Activated CD8-positive, alpha-beta memory T cell treated with anti-CD3 and anti-CD28 coated beads, Interleukin-2, amount 50 U/mL, for 4 hours (primary cell): Measurements from ENCODE around the gene CLNK.
A peak's percentile ranks its signal among the peaks of the same experiment; 100 is the strongest.

ENCODE experiments used
- DNase-seq: peaks from one replicate; pipeline ENCODE4 v3.0.0-alpha.2; 2020

The CLNK gene

DNA sequence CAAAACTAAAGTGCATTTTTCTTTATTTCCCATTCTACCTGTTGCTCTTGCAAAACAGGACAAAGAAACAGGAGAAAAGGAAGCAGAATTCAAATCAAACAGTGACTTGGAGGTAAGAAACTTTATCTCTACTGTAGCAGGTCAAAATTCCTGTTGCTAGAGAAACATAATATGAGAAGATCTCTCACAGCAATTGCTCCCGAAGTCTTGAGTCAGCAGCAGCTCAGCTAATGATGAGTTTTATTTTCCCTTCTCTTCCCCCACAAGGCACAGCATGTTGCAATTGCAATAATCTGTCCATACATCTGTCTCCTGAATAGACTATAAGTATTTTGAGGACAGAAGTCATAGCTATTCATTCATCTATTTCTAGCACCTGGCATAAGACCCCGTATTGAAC is 112.7 kb downstream of the CLNK start:
- DNase-seq: no peak

DNA sequence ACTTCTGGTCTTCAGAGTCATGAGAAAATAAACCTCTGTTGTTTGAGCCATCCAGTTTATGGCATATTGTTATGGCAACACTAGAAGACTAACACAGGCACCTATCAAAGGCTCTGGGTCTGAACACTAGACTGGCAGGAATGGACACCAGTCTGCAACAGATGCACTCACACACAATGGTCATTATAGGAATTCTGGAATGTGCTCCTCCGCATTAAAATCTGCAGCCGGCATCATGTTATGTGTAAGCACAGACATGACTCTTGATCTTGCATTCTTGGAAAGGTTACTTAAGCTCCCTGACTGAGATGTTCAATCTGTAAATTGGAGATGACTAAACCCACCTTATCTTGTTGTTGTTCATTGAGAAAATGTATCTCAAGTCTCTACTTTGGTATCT is 115.1 kb downstream of the CLNK start:
- DNase-seq: no peak

DNA sequence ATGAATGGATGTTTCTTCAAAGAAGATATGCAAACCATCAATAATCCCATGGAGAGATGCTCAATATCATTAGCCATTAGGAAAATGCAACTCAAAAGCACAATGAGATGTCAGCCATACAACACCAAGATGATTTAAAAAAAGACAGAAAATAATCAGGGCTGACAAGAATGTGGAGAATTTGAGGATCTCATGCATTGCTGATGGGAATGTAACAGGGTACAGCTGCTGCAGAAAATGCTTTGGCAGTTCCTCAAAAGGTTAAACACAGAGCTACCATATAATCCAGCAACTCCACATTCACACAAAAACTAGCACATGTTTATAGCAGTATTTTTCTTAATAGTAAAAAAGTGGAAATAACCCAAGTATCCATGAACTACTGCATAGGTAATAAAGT is 116.8 kb downstream of the CLNK start:
- no peak for DNase-seq

DNA sequence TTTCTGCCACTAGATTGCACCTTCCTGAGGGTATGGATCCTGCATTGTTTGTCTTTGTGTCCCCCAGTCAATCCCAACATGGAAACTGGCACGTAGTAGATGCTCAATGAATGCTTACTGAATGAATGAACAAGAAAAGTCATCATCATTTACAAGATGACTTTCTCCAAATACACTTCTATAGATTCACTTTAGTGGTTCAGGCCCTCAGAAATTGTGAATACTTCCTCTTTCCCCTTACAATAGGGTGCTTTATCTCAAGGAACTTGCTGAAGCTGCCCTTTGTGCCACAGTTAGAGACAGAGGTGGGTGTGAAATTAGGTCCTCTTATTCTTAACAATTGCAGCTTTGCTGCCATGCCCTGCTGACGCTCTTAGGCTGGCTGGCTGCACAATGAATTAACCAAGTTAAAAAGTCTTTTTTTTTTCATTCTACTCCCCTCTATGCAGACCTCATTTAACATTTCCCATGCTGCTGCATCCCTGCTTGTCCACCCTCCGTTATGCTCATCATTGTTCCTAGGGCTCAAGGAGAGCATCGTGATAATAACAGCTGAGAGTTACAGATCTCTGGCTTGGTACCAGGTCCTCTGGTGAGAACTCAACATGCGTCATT is 119.3 kb downstream of the CLNK start:
- no peak for DNase-seq

DNA sequence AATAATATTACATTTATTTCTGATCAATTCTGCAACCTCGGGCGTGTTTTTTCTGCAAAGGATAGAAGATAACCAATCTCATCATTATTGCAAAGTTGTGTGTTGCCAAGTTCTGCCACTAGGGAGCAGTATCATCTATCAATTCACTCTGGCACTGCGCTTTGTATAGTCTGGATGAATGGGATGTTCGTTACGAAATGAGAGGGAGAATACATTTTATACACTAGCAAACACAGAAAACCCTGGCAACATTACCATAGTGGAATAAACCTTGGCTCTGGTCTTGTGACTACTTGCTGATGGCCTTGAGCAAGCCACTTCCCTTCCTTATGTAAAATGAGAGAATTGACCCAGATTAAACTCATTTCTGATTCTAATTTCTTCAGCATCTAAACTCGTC is 129.9 kb downstream of the CLNK start:
- DNase-seq: peak; percentile 41

DNA sequence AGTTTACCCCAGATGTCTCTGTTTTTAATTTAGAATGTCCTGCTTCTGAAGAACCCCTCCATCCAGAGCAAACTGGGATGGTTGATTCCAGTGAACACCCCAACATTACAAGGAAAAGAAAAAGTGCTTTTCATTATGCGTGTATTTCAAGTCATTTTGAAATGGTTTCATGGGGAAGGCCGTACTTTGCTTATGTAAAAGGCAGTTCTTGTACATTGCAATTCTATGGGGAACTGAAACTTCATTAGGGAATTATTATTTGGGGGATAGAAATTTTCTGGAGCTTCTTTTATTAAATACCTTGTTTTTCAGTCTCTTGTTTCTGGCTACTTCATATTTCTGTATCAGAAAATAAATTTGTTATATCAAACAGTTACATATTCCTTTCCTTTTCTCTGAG is 130.4 kb downstream of the CLNK start:
- DNase-seq: no peak

DNA sequence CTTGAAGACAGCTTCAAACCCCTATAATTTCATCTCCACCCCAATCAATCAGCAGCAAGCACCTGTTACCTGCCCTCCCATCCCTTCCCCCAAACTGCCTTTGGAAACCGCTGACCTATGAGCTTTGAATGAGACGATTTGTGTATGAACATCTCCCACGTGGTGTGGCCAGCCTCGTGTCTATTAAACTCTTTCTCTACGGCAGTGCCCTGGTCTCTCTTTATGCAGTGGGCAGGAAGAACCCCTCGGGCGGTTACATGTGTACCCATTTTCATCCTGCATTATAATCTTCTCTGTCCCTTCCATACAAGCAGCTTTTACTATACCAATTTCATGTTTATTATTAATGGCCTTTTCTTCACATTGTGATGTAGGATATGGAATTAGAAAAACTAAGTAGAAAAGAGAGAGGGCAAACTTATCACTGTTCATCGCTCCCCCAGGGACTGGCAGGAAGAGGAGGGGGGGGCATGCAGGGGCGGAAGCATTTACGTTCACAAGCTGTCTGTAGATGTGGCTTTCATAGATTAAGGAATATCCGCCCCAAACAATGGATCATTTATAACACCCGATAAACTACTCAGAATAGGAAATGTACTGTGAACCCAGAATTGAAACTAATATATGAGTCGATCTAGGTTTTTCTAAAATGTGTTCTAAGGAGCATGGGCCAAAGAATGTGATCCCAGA is 131.8 kb downstream of the CLNK start:
- no peak for DNase-seq

DNA sequence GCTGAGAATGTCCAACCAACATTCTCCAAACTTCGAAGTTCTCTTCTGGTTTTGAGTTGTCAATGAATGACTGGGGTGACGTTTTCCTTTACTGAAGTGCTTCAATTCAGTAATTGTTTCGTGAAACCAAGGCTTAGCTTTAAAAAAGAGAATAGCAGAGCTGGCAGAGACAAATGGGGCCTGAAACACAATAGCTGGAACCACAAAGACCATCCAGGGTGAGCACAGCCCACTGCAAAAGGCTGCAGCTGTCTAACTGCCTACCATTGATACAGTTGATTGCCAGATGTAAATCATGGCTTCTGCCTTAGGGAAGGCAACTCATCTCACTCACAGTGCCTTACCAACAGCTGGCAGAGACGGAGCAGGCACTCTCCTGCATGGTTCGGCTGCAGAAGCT is 148.7 kb downstream of the CLNK start:
- no peak for DNase-seq

DNA sequence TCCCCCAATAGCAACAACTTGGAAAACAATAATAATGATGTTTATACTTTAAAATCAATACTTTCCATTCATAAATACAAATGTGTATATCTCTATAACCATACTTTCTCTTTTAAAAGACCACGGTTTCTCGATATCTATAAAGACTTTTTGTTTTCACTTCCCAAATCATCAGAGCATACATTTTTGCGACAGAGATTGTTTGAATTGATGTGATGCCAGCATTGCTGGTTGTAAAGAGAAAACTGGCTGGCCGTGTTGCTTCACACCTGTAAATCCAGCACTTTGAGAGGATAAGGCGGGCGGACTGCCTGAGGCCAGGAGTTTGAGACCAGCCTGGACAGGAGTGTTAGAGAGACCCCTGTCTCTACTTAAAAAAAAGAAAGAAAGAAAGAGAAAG is 149.7 kb downstream of the CLNK start:
- no peak for DNase-seq

DNA sequence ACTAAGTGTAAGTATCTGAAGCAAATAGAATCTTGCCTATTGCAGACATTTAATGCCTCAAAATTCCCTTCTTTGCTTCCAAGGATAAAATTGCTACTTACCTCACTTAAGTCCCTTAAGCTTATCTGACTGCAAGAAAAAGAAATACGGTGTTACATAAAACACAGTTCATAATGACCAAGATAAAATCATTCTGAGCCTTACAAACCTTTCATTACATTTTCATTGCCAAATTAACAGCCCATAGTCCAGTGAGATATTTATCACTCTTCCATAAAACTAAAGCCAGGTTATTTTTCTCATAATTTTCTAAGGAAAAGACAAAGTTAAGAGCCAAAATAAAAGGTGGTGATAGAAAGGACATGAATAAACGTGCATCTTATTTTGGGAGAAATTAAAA is 152.4 kb downstream of the CLNK start:
- DNase-seq: no peak

DNA sequence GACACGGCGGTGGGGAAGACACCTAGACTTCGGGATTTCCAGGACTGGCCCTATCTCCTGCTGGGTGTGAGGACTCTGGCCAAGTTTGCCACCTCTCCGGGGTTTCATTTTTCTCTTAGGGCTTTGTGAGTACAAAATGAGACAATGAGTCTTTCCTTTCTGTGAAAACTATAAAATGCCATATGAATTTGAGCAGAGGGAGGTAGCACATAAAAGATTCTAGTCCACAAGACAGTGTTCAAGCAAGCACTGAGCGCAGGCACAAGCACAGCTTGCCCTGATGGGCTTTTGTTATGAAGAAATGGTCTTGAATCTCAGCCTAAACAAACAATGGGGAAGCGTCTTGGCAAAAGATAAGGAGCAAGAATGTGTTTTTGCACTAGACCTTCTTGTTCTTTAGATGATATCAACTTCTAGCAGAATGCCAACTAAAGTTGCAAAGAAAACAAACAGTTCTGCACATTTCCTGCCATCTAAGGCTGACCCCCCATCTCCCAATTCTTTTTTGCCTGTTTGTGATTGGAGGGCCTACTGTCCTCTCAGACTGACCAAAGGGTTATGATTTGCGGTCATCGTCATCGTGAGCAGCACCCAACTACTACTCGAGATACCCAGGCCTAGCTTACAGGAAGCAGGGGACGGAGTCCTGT is 154.3 kb downstream of the CLNK start:
- DNase-seq: no peak

DNA sequence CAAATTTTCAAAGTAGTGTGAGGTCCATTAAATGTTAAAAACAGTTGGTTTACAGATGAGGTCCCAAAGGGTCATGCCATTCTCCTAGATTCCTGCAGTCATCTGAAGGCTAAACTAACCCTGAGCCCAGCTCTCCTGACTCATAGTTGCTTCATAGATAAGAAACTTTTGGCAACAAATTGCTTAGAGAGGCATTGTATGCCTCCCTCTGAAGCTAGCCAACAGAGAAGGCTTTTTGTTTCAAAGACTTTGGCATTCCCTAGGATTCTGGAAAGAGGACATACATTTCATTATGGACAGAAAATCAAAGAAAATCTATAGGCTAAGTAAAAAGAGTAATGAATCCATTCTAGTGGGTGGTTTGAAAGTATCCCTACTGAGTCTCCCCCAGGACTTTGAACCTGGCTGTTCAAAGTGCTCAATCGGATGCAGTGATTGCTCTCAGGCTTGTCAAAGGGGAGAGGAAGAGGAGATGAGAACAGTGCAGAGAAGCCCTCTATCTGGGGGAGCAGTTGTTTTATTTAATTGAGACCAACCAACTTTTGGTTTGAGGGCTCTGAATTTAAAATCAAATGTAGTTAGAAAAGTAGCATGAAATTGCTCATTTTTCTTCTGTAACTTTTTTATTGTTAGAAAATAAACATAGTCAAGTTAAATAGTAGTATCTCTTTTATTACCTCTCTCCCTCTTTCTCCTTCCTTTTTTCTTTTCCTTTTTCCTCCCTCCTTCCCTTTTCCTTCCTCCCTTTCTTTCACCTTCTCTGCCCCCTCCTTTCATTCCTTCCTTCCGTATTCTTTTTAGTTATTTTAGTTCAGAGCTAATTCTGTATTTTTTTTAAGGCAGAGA is 155.1 kb downstream of the CLNK start:
- no peak for DNase-seq

DNA sequence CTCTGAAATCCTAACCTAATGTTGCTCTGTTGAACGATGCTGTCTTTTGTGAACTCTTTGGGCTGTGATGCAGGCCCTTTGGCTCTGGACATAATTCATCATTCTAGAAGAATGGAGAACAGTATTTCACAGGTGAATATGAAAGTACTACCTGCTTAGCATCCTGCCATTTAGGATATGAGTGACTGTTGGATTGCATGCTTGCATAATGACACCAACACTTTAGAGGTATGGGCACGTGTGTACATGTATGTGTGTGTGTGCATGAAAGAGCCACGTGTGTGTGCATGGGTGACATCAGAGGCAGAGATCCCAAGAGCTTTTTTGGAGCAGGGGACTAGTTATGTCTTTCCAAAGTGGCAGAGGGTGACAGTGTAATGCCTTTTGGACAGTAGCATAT is 157.1 kb downstream of the CLNK start:
- DNase-seq: no peak

DNA sequence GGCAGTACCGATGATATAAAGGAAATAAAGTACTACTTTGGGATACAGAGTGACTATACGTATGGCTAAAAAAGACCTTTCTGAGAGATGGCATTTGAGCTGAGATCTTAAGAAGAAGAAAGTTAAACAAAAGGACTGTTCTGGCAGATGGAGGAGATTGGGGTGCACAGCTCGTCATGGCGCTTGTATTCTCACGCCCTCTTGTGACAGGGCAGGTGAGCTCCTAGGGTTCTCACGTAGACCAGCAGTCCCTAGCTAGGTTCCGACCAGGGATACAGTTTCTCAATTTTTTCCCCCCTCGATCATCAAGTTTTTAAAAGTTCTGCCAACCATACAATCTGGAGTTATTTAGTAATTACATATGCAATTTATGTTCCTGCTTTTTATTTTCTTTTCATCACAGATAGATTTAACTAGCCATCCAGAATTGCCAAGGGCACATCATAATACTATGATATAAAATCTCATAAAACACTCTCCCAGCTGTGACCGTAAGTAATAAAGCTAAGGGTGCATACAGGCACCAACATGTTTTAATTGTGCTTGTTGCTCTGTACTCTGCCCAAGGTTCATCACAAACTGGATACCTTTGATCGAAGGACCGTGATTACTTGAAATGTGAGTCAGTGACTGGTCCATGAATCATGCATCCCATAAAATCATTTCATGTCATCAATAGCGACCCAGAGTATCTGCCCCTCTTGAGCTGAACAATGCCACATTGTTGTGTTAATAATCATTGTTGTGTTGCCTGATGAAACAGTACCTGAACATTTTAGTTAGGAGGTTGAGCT is 157.9 kb downstream of the CLNK start:
- DNase-seq: no peak

DNA sequence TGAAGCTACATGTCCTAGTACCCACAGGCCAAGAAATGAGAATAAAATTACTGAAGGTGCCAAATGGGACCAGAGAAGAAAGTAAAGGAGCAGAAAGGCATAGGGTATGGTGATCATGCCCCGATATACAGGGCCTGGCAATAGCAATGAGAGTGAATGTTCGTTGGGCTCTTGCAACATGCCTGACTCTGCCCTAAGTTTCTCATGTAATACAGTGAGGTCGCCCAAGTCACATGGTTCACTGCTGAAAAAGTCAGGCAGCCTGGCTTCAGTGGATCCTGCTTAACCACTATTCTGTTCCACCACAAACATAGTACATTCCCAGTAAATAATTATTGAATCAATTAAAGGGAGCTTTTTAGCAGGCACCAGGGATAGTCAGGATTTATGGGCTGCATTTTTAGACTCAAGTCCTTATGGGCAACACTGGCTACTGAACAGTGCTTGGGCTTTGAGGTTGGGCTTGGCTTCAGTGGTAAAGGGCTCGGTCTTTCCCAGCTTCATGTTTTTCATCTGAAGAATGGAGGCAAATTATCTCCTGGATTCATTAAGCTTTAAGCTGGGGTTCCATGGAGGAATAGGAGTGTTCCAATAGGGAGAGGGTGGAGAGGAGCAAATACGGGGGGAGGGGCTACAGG is 160.3 kb downstream of the CLNK start:
- DNase-seq: no peak

DNA sequence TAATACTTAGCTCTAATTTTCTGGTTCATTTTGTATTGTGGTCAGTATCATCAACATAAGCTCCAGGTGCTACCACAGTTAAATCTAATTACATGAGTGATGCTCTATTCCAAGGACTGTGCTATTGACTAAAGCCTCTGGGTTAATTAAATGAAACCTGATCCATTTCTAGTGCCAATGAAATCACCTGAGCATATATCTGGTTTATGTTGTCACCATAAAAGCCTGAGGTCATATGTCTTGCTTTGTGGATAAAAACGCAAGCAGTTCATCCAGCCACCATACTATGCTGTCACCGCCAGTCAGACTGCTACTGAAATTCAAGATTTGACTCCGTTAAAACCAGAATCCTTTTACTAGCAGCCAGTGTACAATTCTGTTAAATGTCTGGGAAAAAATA is 163.1 kb downstream of the CLNK start:
- no peak for DNase-seq

DNA sequence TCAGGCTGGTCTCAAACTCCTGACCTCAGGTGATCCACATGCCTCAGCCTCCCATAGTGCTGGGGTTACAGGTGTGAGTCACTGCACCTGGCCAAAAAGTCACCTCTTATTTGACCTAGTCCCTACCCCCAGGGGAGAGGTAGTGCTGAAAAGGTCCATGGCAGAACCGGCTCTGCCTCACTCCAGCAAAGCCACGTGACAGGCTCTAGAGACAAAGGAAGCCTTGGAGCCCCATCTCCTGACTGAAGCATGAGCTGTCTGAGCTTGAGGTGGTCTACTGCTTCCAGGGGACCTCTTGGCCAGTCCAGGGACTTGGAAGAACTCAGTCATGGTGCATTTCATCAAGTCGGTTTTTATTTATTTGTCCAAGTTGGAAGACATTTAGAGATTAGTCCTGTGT is 174.8 kb downstream of the CLNK start:
- no peak for DNase-seq

DNA sequence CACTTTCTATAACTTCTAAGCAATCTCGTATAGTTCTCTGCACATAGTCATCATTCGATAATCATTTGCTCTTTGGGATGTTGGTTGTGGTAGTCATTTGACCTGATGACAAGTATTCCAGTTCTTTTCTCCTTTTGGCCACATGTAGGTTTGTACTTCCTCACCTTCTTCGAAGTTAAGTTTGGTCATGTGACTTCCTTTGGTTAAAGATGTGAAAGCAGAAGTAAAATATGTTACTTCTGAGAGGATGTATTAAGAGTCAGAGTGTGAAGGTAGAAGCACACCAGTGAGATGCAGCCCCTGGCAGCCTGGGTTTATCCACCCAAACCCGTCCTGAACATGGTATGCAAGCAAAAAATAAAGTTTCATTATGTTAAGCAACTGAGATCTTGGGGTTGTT is 178.5 kb downstream of the CLNK start:
- DNase-seq: no peak

DNA sequence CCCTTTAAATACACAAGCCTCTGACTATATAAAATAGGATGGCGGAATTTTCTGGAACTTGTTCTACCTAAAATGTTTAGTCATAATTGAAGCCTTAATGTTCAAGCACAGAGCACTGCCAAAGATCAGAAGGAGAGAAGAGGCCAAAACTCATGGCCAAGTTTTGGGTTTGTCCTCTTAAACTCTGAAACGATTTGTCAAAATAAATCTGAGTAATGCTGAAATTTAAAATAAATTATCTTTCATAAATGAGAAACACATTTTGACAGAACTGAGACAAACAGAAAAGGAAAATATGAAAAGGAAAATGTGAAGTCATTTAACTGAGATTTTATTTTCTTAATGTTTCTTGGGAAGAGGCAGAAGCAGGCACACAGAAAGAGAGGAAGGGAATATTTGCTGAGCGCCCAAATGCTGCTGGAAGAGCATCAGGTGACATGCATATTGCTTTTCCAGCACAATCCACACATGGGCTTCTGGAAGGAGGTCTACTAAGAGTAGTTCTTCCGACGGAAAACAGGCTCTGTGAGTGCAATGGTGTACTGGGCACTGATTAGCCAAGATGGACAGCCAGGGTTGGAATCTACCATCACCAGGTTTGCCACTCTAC is 179.9 kb downstream of the CLNK start:
- DNase-seq: no peak

DNA sequence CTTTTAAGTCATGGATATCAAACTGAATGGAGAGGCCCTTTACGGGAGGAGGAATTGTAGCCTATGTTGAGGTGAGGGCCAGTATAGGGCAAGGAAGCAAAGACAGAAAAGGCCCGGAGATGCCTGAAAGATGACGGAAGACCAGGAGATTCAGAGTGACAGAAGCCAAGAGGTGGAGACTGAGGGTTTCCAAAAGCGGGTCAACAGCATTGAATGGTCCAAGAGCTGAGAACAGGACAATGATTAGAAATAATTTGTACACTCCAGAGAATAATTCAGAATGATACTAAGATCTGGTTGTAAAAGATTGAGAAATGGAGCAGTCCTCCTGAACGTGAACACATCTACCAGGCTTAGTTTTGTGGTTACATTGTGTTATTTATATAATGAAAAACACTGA is 181.9 kb downstream of the CLNK start:
- no peak for DNase-seq

DNA sequence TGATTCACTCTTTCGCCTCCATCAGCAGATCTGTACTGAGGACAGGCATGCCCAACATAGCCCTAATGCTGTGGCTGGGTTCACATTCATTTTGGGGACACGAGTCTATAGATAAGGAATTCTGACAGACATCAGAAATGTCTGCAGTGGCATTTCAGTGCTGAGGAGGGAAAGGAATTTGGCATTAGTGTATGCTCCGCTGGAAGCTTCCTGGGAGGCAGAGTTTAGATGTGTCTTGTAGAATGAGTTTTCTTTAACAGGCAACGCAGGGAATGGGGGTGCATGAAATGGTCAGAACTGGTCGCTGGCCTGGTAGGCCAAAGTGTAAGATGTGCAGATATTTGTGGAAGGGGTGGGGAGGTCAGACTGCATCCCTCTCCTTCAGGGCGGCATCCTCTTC is 183.8 kb downstream of the CLNK start:
- no peak for DNase-seq

DNA sequence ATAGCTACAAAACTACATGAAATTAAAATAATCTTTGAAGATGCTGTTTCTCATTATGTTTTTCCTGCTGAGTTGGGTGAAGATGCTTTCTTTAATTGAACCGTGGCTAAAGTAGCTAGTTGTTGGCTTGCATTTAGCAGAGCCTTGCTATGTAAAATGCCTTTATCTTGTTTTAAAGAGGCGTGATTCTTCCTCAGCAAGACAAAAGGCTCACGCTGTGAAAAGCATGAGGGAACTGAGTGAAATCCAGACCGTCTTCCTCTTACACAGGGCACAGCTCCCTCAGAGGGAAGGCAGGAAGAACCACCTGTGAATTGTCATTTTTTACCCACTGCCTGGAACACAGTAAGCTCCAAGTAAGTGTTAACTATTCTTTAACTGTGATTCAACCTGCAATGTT is 188.4 kb downstream of the CLNK start:
- no peak for DNase-seq
